Body of pancreas (tissue), 4 donors: ENCODE results near the gene RARB.

Experiments used
- POLR2A ChIP-seq, 3 donors: fragments of 450-650 bp; IDR thresholded peaks; one replicate each; pipeline ENCODE4 v1.6.1; 2016; ENCODE audit warnings: antibody characterized with exemption in 3 of 3, mild to moderate bottlenecking in 2 of 3
- TF ChIP-seq, protein P1 (sequence below), 7 experiments: fragments of 450-650 bp in 4 of 7; fragments of 200-600 bp in 3 of 7; sonication (generic) in 3 of 7; IDR thresholded peaks; one replicate each; pipeline ENCODE4 v1.5.1; 2016 to 2019; ENCODE audit warnings: antibody characterized with exemption in 7 of 7

GRCh38 chr3:25533399-25533798 is 105.3 kb downstream of the RARB start:
- TF ChIP-seq, protein P1, sequence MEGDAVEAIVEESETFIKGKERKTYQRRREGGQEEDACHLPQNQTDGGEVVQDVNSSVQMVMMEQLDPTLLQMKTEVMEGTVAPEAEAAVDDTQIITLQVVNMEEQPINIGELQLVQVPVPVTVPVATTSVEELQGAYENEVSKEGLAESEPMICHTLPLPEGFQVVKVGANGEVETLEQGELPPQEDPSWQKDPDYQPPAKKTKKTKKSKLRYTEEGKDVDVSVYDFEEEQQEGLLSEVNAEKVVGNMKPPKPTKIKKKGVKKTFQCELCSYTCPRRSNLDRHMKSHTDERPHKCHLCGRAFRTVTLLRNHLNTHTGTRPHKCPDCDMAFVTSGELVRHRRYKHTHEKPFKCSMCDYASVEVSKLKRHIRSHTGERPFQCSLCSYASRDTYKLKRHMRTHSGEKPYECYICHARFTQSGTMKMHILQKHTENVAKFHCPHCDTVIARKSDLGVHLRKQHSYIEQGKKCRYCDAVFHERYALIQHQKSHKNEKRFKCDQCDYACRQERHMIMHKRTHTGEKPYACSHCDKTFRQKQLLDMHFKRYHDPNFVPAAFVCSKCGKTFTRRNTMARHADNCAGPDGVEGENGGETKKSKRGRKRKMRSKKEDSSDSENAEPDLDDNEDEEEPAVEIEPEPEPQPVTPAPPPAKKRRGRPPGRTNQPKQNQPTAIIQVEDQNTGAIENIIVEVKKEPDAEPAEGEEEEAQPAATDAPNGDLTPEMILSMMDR (IDR thresholded peaks at IDR 0.05): no peak
- TF ChIP-seq POLR2A (IDR thresholded peaks at IDR 0.05): no peak
